GOT3 (cell line): Measurements from ENCODE around the gene GLDN.
"Not testable (repeated sequence)": the region's sequence is repeated elsewhere in the genome, so short reads cannot be mapped to it uniquely, and the experiment has no call there.

ENCODE experiments used
- DNase-seq: peaks from one replicate; lab custom pipeline; 2025; ENCODE audit warnings: mixed read lengths; lab: John Stamatoyannopoulos, UW

GLDN gene

DNA sequence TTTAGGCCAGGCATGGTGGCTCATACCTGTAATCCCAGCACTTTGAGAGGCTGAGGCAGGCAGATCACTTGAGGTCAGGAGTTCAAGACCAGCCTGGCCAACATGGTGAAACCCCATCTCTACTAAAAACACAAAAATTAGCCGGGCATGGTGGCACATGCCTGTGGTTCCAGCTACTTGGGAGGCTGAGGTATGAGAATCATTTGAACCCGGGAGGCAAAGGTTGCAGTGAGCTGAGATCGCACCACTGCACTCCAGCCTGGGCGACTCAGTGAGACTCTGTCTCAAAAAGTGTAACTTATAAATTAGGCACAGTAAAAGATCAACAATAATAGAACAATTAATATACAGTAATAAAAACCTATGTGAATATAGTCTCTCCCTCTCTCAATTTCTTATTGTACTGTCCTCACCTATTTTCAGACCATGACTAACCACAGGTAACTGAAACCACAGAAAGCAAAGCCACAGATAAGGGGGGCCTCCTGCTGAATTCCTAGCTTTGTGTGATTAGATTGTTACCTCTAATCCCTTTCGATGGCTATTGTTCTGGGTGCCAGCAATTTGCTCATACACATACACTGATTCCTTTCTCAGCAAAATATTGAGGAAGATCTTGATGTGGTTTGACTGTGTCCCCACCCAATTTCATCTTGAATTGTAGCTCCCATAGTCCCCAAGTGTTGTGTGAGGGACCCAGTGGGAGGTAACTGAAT is 104.7 kb downstream of the GLDN start:
- not testable (repeated sequence) for DNase-seq

DNA sequence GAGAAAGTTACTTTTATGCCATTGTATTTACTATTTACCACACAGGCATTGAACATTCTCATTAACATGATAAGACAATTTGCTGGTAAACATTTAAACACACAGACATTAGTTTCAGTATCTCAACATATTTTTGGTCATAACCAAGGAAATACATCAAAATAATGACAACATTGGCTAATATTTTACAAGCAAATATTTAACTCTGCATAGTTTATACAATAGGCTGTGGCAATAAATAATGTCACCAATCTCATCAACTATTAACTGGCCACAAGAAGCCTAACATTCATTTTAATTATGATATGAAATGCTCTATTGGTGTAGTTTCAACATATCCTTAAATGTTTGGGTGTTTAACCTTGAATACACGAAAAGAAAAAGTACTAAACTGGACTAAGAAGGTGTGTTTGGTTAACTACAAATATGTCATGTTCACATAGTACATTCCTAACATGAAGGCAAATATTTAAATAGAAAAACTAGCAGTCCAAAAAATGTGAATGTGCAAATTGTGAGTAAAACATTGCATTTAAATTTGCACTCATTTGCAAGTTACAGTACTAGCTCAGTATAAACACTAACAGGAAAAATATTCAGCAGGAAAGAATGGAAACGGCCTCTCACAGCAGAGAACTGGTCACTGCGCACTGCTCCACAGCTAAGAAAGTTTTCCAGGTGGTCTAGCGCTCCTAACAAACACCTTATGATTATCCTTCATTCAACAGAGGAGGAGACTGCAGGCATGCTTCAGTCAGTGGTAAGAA is 106.6 kb downstream of the GLDN start:
- DNase-seq, result no peak

DNA sequence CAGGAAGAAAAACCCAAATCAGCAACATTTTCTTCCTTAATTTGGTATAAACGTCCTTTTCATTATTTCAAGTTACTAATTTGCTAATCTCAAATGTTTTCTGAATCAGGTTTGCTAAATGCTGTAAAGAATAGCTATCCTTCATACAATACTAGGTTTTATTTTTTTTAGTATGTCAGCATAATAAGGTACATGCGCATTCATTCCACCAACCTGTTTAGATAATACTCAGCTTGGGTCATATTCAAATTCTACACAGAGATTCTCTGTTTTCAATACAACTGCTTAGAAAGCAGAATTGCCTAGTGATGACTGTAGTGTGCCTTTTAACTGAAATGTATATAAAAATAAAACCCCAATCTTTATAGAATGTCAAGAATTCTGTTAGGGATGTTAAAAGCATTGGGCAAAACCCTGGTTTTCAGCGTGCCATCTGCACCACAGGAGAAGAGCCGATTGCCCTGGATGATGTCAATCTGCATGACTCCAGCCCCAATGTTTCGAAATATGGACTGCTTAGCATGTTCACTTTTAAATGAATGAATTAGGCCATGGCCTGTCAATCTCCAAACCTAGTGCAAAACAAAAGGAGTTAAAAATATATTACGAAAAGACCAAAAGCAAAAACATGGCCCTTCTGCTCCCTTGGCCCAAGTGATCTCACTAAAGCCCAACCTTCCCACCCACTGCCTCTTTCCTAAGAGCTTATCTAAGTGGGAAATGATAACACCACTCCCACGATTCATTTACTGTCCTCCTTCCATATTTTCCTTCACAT is 107.4 kb downstream of the GLDN start:
- DNase-seq, result no peak

DNA sequence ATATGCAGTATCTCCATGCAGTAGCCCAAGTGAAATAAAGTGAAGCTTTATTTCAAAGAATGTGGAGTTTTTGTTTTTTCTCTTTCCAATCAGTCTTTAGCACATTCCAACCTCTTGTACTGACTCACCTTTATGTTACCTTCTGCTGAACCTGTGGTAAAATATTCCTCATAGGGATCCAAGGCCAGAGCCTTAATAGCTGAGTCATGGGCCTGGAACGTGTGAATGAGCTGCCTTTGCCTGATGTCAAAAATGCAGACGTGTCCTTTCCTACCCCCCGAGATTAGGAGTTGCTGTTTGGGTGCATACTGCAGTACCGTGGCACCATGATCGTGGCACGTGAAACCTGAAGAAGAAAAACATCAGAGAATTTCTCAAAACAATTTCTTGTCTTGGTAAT is 108.5 kb downstream of the GLDN start:
- DNase-seq, result no peak
